IPS-NIHi7 (cell line): ENCODE data around the gene PM20D2.
"Not testable (repeated sequence)": the region's sequence is repeated elsewhere in the genome, so short reads cannot be mapped to it uniquely, and the experiment has no call there.

Experiments used
- DNase-seq: peaks from one replicate; pipeline ENCODE4 v3.0.0; 2012; ENCODE audit warnings: mixed read lengths; ENCODE audit errors: extremely low spot score

PM20D2 gene, protein sequence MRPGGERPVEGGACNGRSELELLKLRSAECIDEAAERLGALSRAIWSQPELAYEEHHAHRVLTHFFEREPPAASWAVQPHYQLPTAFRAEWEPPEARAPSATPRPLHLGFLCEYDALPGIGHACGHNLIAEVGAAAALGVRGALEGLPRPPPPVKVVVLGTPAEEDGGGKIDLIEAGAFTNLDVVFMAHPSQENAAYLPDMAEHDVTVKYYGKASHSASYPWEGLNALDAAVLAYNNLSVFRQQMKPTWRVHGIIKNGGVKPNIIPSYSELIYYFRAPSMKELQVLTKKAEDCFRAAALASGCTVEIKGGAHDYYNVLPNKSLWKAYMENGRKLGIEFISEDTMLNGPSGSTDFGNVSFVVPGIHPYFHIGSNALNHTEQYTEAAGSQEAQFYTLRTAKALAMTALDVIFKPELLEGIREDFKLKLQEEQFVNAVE

DNA sequence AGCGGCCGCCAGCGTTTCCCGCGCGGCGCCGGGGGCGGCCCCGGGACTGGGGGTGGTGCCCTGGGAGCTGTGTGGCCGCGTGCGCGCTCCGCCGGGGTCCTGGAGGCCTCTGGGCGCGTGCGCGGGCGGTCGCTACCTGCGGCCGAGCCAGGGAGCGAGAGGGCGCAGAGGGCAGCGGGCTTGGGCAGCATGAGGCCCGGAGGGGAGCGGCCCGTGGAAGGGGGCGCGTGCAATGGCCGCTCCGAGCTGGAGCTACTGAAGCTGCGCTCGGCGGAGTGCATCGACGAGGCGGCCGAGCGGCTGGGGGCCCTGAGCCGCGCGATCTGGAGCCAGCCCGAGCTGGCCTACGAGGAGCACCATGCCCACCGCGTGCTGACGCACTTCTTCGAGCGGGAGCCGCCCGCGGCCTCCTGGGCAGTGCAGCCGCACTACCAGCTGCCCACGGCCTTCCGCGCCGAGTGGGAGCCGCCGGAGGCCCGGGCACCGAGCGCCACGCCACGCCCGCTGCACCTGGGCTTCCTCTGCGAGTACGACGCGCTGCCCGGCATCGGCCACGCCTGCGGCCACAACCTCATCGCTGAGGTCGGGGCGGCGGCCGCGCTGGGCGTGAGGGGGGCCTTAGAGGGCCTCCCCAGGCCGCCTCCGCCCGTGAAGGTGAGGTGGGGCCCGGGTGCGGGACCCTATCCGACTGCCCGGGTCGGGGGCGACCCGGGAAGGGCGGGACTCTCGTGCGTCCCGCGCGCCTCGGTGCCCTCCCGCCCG lies at the start of gene PM20D2:
TSS of gene PM20D2 (plus strand) at position 100 of the 762 bp plus-strand sequence. CDS start at position 190, 90 bp downstream.
- DNase-seq: peak; percentile 78

DNA sequence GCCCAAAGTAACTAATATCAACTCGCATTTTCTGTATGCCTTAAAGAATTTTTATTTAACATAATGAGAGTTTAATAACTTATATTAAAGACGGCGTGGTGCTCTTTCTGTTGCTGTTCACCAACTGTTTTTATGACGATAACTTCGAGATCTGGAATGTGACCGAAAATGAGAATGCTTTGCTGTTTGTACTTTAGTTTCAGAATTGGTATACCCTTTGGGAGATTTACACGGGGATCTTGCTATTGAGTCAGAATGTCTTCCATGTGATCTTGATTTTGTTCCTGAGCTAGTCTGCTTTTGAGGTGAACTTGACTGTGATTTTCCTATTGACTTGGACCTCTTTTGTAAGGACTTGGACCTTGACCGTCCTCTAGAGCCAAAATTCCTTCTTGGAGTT lies 47.4 kb upstream of the PM20D2 start:
- no peak for DNase-seq

DNA sequence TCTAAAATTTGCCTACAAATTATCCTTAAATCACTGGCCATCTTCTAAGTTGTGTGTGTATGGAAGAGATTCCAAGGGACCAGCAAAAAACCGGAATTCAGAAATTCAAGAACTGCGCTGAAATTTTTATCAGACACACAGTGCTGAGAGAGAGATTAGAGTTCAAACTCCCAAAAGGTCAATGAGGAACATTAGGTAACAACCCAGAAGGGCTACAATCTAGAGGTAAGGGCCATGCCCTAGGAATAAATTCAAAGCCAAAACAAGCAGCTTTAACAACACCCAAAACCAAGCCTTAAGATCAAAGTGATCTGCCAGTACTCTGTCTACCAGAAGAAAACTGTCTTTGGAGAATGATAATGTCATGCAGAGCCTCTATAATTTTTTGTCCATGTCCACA lies 45.7 kb upstream of the PM20D2 start:
- DNase-seq: no peak

DNA sequence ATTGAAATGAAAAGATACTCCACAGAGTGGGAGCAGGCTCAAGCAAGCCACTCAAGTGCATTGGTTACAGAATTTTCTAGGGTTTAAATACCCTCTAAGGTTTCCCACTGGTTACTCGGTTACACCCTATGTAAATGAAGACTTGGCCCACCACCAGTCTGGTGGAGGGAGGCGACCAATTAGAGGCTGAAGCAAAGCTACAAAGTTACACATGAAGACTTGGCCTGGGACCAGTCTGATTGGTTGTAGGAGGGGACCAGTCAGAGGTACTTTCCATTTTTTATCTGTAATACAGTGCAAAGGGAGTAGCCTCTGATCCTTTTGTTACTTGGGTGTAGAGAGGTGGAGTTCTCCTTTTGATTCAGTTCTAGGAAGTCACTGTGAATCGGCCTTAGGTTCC lies 35.6 kb upstream of the PM20D2 start:
- DNase-seq: no peak

- DNase-seq: no peak
Observed at GRCh38 chr6:89111933-89112332, 33.9 kb upstream of the PM20D2 start.

GRCh38 chr6:89116702-89117101 lies 29.2 kb upstream of the PM20D2 start:
- no peak for DNase-seq

GRCh38 chr6:89117211-89118108 lies 28.4 kb upstream of the PM20D2 start, which contains the start of gene SRSF12:
Gene SRSF12 (minus strand): TSS chr6:89118071. CDS start chr6:89117887, 184 bp downstream.
- DNase-seq: peak; percentile 90

DNA sequence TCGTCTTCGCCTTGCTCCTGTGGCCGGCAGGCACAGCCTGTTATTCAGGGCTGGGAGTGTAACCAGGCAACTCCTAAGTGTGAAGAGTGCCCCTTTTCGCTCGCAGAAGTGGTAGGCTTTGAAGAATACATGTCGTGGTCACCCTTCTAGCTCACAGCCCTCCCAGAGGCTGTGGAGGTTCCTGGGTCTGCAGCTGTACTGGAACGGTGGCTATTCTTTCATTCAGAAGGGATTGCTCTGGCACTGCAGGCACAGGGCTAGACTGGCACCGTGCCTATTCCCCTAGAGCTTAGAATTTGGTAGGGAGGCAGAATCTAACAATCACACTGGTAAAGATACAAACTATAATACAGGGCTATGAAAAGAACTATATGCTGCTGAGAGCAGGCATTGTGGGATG lies 26.9 kb upstream of the PM20D2 start:
- no peak for DNase-seq

- DNase-seq: no peak
Observed at GRCh38 chr6:89120371-89120770, 25.5 kb upstream of the PM20D2 start.

DNA sequence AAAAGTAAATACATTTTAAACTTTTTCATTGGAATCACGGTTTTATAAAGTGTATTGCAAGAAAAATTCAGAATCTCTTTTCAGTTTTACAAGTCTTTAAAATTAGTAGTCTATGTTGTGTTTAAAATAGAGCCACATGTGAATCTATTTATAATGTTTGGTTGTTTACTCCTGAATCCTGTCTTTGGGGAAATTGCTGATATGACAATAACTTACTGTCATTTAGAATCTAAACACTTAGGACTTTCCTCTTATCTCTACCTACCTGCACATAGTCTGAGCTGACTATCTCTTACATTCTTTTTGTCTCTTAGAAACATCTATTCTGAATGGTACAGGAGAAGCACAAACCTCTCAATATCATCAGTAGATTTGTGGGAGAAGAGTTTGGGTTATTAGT lies 23.9 kb upstream of the PM20D2 start:
- no peak for DNase-seq

DNA sequence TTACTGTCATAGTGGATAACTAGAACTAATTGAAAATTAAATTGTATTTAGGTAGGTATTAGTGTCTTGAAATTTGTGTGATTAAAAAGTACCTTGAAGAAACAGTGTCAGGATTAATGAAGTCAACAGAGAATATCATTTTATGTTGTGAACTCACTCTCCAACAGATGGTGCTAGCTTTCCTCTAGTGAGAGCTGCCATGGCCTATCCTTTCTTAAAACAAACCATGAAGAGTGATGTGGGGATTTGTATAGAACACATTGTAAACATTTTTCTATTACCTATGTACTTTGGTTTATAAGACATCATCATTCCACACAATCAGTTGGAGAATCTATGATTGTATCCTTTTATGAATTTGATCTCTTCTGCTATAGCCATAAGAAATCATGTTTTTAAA lies 23.2 kb upstream of the PM20D2 start:
- peak; percentile 26 for DNase-seq

DNA sequence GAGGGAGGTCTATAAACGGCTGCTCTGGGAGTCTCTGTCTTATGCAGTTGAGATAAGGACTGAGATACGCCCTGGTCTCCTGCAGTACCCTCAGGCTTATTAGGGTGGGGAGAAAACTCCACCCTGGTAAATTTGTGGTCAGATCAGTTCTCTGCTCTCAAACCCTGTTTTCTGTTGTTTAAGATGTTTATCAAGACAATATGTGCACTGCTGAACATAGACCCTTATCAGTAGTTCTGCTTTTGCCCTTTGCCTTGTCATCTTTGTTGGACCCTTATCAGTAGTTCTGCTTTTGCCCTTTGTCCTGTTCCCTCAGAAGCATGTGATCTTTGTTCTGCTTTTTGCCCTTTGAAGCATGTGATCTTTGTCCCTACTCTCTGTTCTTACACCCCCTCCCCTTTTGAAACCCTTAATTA lies 17.6 kb upstream of the PM20D2 start:
- DNase-seq: not testable (repeated sequence)

DNA sequence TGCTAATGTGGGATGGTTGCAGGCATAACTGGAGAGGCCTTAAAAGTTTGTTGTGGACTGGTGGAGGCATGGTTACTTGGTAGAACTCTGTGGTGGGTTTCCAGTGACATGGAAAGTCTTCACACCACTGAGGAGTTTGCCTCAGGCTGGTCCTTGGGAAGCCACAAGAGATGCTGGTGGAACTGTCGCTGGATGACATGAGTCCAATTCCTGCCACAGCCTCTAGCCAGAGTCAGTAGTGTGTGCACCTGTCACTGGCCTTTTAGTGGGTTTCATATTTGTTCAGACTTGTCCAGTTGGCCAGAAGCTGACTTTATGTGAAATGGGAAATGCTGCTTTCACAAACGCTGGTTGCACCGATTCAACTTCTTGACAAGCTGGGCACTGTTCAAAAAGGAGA lies 14.3 kb upstream of the PM20D2 start:
- DNase-seq: no peak

- DNase-seq: no peak
Observed at GRCh38 chr6:89132057-89132456, 13.8 kb upstream of the PM20D2 start.

- DNase-seq: no peak
Observed at GRCh38 chr6:89133981-89134380, 11.9 kb upstream of the PM20D2 start.

DNA sequence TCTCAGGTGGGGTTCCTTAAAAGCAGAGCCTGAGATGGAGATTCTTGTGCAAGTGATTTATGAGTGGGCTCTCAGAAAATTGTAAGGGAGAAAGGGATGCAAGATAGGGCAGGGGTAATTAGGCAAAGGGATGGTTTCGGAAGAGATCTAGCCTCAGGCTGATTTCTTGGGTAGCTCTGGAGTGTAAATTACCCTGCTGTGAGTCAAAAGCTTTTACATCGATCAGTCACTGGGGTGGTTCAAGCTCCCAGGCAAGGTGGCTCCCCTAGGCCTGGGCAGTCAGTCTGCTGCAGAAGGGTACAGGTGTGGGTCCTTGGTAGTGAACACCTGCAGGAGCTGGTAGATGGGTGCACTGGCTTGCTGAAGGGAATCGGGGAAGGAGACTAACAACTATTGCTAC lies 11.1 kb upstream of the PM20D2 start:
- DNase-seq: no peak

- no peak for DNase-seq
Observed at GRCh38 chr6:89138173-89138572, 7.7 kb upstream of the PM20D2 start.

DNA sequence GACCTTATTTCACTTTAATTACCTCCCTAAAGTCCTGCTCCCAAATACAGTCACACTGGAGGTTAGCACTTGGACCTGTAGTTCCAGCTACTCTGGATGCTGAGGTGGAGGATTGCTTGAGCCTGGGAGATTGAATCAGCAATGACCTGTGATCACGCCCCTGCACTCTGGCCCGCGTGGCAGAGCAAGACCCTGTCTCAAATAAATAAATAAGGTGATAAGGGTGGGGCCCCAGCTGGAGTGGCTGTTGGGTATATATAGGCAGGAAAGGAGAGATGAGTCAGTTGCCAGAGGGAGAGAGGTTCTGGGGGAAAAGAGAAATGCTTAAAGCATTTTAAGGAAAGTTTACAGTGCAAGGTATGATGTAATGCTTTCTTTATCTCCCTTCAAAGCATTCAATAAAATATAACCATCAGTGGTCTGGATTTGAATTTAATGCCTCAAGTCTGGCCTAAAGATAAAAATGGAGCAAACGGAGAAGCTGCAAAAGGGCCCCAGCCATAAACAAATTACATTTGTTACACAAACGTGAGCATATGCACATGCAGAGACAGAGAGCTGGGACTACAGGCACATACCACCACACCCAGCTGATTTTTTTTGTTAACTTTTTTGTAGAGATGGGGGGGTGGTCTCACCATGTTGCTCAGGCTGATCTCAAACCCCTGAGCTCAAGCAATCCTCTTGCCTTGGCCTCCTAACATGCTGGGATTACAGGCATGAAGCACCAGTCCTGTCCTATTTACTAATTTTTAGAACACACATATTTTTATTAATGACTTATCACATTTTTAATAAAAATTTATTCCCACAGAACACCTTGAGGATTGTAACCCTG lies 6.1 kb upstream of the PM20D2 start:
- DNase-seq: no peak

DNA sequence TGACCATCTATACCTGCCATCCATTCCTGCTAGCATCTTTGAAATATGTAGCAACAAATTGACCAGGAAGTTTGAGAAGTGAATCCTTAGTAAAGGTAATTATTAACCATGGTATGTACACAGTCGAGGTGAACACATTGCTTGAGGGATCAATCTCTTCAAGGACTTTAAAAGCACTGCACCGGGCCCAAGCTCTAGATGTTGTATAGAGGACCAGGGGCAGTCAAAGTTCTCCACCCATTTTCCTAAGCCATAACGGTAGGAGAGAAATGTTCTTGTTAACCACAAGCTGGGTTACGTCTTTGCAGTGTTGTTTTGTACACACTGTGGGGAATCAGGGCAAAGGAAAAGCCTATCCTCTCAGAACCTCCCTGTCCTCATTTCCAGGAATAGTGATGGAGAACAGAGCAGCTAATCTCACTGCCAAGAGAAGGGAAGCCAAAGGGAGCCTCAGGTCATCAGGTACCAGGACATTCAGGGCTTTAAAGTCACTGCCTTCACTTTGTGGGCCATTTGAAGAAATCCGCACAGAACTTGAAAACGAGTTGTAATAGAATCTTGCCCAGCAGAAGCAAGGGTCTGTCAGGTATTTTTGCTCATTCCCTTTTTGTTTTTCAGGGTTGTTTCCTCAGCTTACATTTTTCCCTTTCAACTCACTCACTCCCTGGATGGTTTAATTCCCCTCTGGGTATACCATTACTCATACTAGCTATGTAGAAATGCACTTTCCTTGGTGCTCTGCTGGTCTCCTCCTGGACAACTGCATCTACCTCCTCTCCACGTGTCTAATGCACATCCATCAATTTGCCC lies 5.3 kb upstream of the PM20D2 start:
- no peak for DNase-seq

- no peak for DNase-seq
Observed at GRCh38 chr6:89144354-89144906, 1.4 kb upstream of the PM20D2 start.
